Mucosa of descending colon (tissue), 3 donors: Measurements from ENCODE around the gene BRI3BP. TPM values are rescaled to one million over a fixed set of nuclear protein-coding genes. Genes with fewer than 3 reads are reported as not detected.
"Not testable (repeated sequence)": the region's sequence is repeated elsewhere in the genome, so short reads cannot be mapped to it uniquely, and the experiment has no call there.

Experiments
- ATAC-seq: fragments of 200-7000 bp; cut with Tn5 transposase; one replicate; pipeline ENCODE4 v1.9.1; 2020; ENCODE audit warnings: mild to moderate bottlenecking, moderate library complexity
- DNase-seq, 3 donors: peaks; one replicate each; pipeline ENCODE4 v3.0.0-alpha.2; 2020
- H3K36me3 ChIP-seq: fragments of 200-600 bp; one replicate; pipeline ENCODE4 v1.8.0; 2021; ENCODE audit warnings: low read depth, mild to moderate bottlenecking
- H3K4me1 ChIP-seq: fragments of 200-600 bp; one replicate; pipeline ENCODE4 v1.8.0; 2021; ENCODE audit warnings: low read depth, mild to moderate bottlenecking
- H3K4me3 ChIP-seq: fragments of 200-600 bp; one replicate; pipeline ENCODE4 v1.8.0; 2021; ENCODE audit warnings: mild to moderate bottlenecking
- H3K9me3 ChIP-seq: fragments of 200-600 bp; one replicate; pipeline ENCODE4 v1.8.0; 2021; ENCODE audit warnings: mild to moderate bottlenecking
- intact Hi-C, 2 donors: fragments of 100-400 bp; cut with DNase I in 1 of 2; cut with micrococcal nuclease in 1 of 2; formaldehyde crosslinking; loops; one replicate each; pipeline versions ENCODE4 v1.11.0 to v1.11.1; 2022; cut with DNase I, micrococcal nuclease
- total RNA-seq, 3 donors: library from RNA; stranded (reverse); fragmentation: NEBNext Ultra II Directional in 2 of 3; extraction: Animal tissue kit (Norgen Biotek cat#: 25700) in 2 of 3; gene quantifications; one replicate each; pipeline versions ENCODE4 v1.2.1 to v1.2.4, GENCODE V29; 2021 to 2023
- TF ChIP-seq, protein P1 (sequence below): fragments of 200-600 bp; IDR thresholded peaks from one replicate; pipeline ENCODE4 v1.8.0; 2022; ENCODE audit warnings: antibody characterized with exemption, mild to moderate bottlenecking
- donor health status: DM: no; HTN: no; CAD: no; lungs with moderate emphysema.
- donor health status: DM: no; HTN: no; CAD: no.
- donor health status: DM: no; HTN: yes; CAD: no.

BRI3BP gene
- total RNA-seq, 3 donors from 2014 or later: 21.3 to 45.1 (median 44.4) TPM

DNA sequence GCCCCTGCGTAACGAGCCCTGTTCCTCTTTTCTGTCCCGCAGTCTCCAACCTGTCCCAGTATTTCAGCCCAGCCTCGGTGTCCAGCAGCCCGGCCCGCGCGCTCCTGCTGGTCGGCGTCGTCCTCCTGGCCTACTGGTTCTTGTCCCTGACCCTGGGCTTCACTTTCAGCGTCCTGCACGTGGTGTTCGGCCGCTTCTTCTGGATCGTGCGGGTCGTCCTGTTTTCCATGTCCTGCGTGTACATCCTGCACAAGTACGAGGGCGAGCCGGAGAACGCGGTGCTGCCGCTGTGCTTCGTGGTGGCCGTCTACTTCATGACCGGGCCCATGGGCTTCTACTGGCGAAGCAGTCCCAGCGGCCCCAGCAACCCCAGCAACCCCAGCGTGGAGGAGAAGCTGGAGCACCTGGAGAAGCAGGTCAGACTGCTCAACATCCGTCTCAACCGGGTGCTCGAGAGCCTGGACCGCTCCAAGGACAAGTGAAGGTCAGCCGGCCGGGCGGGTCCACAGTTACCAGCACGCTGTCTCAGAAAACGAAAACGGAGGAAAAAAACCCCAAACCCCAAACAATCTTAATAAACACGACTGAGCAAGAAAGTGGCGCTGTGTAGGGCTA is 31.6 kb downstream of the BRI3BP start:
- ATAC-seq (no peak), DNase-seq (peak in 1 of 3 donors; percentile 44)
- Histone ChIP-seq H3K4me1 (no peaks in the 10 kb centered on the region), H3K36me3 (no peaks in the 10 kb centered on the region), H3K9me3 (no peaks in the 10 kb centered on the region), H3K4me3 (no peak overlapping the region)
- TF ChIP-seq, protein P1, sequence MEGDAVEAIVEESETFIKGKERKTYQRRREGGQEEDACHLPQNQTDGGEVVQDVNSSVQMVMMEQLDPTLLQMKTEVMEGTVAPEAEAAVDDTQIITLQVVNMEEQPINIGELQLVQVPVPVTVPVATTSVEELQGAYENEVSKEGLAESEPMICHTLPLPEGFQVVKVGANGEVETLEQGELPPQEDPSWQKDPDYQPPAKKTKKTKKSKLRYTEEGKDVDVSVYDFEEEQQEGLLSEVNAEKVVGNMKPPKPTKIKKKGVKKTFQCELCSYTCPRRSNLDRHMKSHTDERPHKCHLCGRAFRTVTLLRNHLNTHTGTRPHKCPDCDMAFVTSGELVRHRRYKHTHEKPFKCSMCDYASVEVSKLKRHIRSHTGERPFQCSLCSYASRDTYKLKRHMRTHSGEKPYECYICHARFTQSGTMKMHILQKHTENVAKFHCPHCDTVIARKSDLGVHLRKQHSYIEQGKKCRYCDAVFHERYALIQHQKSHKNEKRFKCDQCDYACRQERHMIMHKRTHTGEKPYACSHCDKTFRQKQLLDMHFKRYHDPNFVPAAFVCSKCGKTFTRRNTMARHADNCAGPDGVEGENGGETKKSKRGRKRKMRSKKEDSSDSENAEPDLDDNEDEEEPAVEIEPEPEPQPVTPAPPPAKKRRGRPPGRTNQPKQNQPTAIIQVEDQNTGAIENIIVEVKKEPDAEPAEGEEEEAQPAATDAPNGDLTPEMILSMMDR: no peak
- intact Hi-C loops: no loop called here

DNA sequence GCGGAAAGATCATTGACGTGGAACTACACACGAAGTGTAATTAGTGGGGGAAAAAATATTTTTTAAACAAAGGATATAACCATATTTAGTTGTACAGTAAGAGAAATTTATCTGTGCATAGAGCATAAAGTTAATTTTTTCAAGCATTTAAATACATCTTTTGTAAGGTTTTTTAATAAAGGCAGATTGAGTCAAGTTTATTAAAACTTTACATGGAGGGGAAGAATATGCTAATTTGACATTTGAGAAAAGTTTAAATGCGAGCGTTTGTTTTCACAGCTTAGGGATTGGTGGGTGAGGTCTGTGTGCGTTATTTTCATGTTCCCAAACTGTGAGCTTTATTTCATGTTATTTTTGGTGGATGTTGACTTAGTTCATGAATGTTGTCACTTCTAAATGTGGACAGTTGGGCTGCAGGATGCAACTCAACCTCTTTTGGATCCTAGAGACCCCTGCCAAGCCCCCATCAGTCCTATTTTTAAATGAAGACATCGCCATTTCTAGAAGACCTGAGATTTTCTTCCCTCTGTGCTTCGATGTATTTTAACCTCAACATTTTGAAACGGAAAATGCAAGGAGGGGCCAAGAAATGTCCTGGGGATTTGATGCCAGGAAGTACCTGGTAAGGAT is 32.3 kb downstream of the BRI3BP start:
- Histone ChIP-seq H3K4me1 (no peaks in the 10 kb centered on the region), H3K9me3 (no peaks in the 10 kb centered on the region), H3K4me3 (no peak overlapping the region), H3K36me3 (no peaks in the 10 kb centered on the region)
- ATAC-seq (no peak), DNase-seq (no peak)
- intact Hi-C loops: no loop called here
- TF ChIP-seq, protein P1: no peak

DNA sequence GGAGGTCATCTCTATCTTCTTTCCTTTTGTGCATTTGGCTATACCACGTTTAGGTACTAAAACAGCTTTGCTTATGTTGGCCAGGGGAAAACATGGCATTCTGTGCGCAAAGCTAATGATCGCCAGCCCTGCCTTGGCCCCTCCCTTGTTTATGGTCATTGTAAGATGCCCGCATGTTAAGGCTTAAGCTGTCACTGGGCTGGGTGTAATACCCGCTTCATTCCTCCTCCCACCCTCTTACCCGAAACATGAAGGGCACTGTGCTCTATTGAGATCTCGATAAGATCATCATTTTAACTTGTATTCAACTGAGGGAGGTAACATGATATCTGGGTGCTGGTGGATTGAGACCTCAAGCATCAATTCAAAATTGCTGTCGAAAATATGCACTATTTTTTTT is 34.7 kb downstream of the BRI3BP start:
- TF ChIP-seq, protein P1: no peak
- no peaks in the 10 kb centered on the region for H3K4me1 ChIP-seq
- no peak for DNase-seq
- no peak overlapping the region for H3K4me3 ChIP-seq
- no peaks in the 10 kb centered on the region for H3K9me3 ChIP-seq
- no peaks in the 10 kb centered on the region for H3K36me3 ChIP-seq
- ATAC-seq: no peak
- intact Hi-C loops: no loop called here

DNA sequence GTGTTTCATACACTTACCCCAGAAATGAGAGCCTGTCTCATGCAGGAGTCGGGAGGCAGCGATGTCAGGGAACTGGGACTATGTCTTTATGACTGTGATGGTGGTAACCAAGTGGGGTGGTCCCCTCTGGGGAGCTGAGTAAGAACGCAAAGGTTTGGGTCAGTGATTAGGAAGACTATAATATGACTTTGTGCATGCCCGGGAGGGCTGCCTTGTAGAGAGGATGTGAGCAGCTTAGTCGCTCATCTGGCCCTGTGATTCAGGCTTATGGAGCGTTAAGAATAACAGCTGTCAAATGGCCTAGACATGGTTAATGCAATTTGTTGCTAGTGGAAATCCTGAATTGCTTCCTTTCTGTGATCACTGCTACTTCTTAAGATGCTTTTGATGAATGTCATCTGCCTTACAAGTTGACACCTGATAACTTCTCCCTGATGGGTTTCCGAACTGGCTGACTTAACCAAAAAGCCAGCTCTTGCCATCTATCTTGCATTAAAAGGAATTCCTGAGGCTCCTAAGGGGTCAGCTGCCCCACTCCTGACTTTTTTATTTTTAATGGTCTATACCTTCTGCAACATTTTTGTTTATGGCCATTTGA is 36.4 kb downstream of the BRI3BP start:
- ATAC-seq (no peak), DNase-seq (no peak)
- no peaks in the 10 kb centered on the region for H3K36me3 ChIP-seq
- TF ChIP-seq, protein P1: no peak
- intact Hi-C loops: no loop called here
- no peak overlapping the region for H3K4me3 ChIP-seq
- H3K4me1 ChIP-seq: no peaks in the 10 kb centered on the region
- peaks cover 2% of the 10 kb centered on the region for H3K9me3 ChIP-seq

DNA sequence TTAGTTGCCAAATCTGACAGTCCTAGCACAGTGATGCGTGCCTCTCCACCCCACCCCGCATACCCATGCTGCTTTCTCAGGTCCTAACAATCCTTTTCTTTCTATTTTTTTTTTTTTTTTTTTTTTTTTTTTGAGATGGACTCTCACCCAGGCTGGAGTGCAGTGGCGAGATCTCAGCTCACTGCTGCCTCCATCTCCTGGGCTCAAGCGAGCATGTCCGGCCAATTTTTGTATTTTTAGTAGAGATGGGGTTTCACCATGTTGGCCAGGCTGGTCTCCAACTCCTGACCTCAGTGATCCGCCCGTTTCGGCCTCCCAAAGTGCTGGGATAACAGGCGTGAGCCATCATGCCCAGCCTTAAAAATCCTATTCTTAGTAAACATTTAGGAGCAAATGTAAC is 38.0 kb downstream of the BRI3BP start:
- H3K36me3 ChIP-seq, ATAC-seq, H3K4me1 ChIP-seq, H3K9me3 ChIP-seq, H3K4me3 ChIP-seq, DNase-seq, intact Hi-C loops: not testable (repeated sequence)

DNA sequence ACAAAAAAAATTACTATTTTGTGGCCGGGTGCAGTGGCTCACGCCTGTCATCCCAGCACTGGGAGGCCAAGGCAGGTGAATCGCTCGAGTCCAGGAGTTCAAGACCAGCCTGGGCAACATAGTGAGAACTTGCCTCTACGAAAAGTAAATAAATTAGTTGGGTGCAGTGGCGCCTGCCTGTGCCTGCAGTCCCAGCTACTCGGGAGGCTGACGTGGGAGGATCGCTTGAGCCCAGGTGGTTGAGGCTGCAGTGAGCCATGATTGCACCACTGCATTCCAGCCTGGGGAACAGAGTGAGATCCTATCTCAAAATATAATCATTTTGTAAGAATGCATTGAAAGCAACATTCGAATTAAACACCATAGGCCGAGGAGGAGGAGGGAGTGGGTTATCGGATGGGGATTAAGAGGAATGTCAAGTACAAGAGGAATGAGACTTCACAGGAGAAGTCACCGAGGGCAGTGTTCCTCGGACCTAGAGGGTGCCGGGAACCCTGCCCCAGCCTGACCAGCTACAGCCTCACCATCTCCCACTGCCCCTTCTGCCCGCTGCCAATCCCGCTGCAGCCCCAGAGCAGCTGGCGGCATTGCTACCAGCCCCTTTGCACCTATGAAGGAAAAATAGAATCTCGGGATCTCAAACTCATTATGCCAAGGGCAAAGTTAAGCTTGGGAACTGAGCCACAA is 39.2 kb downstream of the BRI3BP start:
- TF ChIP-seq, protein P1: no peak
- Histone ChIP-seq H3K36me3 (no peaks in the 10 kb centered on the region), H3K4me3 (no peak overlapping the region), H3K4me1 (no peaks in the 10 kb centered on the region), H3K9me3 (peaks cover 3% of the 10 kb centered on the region)
- intact Hi-C loops: no loop called here
- DNase-seq (no peak), ATAC-seq (no peak)
